Right lobe of liver (tissue), 6 donors: Measurements from ENCODE around the gene THSD7B. TPM values are rescaled to one million over a fixed set of nuclear protein-coding genes. Genes with fewer than 3 reads are reported as not detected.

Experiments used
- ATAC-seq, 4 donors: fragments of 200-7000 bp; cut with Tn5 transposase; one replicate each; pipeline ENCODE4 v1.9.1; 2020; ENCODE audit warnings: mild to moderate bottlenecking in 4 of 4, moderate library complexity in 4 of 4
- DNase-seq, 3 donors: peaks; one replicate each; pipeline ENCODE4 v3.0.0-alpha.2; 2020
- H3K27ac ChIP-seq, 3 donors: fragments of 200-600 bp; one replicate each; pipeline ENCODE4 v1.8.0; 2022
- H3K27me3 ChIP-seq, 2 donors: fragments of 200-600 bp; one replicate each; pipeline ENCODE4 v1.8.0; 2022
- H3K36me3 ChIP-seq, 4 donors: fragments of 200-600 bp; sonication (generic) in 1 of 4; one replicate each; pipeline versions ENCODE4 v1.5.1 to v1.8.0; 2017 to 2022; ENCODE audit warnings: control low read depth in 1 of 4
- H3K4me1 ChIP-seq, 4 donors: fragments of 200-600 bp; sonication (generic) in 1 of 4; one replicate each; pipeline versions ENCODE4 v1.5.1 to v1.8.0; 2017 to 2022; ENCODE audit warnings: control low read depth in 1 of 4
- H3K4me3 ChIP-seq, 3 donors: fragments of 200-600 bp; one replicate each; pipeline ENCODE4 v1.8.0; 2022
- H3K9me3 ChIP-seq, 4 donors: fragments of 200-600 bp; sonication (generic) in 1 of 4; one replicate each; pipeline versions ENCODE4 v1.5.1 to v1.8.0; 2017 to 2022; ENCODE audit warnings: control low read depth in 1 of 4
- POLR2A ChIP-seq: fragments of 450-650 bp; IDR thresholded peaks from one replicate; pipeline ENCODE4 v1.6.1; 2017; ENCODE audit warnings: antibody characterized with exemption, mild to moderate bottlenecking
- WGBS: methylation state at CpG from one replicate; pipeline ENCODE4 v1.1.6; 2018; ENCODE audit warnings: low coverage, low lambda C conversion rate; ENCODE audit not compliant: insufficient coverage; ENCODE audit errors: missing lambda C conversion rate; 5-methylcytosine and 5-hydroxymethylcytosine counted together
- intact Hi-C, 2 donors: fragments of 100-400 bp; cut with DNase I; formaldehyde crosslinking; loops; one replicate each; pipeline versions ENCODE4 v1.11.2 to v1.14.1; 2022
- total RNA-seq, 6 experiments: library from RNA; depleted of rRNA in 2 of 6; stranded (reverse); fragments of >200 nt in 2 of 6; fragmentation: NEBNext Ultra II Directional in 3 of 6; extraction: Animal tissue kit (Norgen Biotek cat#: 25700) in 3 of 6; gene quantifications; one replicate each; pipeline versions ENCODE4 v1.1.0 to v1.2.4, GENCODE V29; 2016 to 2023
- TF ChIP-seq, protein P1 (sequence below), 4 donors: fragments of 200-600 bp in 3 of 4; fragments of 450-650 bp in 1 of 4; IDR thresholded peaks; one replicate each; pipeline versions ENCODE4 v1.5.1 to v1.8.0; 2016 to 2022; ENCODE audit warnings: antibody characterized with exemption in 4 of 4, mild to moderate bottlenecking in 2 of 4
- donor health status: DM: no; HTN: yes; CAD: no.
- donor health status: DM: no; HTN: no; CAD: no.
- donor health status: DM: no; HTN: no; CAD: no.
- donor health status: DM: no; HTN: yes; CAD: no.
- donor health status: DM: no; HTN: yes; CAD: no.

THSD7B gene
- total RNA-seq, 6 experiments from 2014 or later: 0.07 to 0.89 (median 0.24) TPM

- DNase-seq: no peak
- intact Hi-C loops: no loop called here
- no peaks in the 10 kb centered on the region for H3K9me3 ChIP-seq
- H3K36me3 ChIP-seq: no peaks in the 10 kb centered on the region
- TF ChIP-seq POLR2A: no peak
- TF ChIP-seq, protein P1, sequence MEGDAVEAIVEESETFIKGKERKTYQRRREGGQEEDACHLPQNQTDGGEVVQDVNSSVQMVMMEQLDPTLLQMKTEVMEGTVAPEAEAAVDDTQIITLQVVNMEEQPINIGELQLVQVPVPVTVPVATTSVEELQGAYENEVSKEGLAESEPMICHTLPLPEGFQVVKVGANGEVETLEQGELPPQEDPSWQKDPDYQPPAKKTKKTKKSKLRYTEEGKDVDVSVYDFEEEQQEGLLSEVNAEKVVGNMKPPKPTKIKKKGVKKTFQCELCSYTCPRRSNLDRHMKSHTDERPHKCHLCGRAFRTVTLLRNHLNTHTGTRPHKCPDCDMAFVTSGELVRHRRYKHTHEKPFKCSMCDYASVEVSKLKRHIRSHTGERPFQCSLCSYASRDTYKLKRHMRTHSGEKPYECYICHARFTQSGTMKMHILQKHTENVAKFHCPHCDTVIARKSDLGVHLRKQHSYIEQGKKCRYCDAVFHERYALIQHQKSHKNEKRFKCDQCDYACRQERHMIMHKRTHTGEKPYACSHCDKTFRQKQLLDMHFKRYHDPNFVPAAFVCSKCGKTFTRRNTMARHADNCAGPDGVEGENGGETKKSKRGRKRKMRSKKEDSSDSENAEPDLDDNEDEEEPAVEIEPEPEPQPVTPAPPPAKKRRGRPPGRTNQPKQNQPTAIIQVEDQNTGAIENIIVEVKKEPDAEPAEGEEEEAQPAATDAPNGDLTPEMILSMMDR (IDR thresholded peaks at IDR 0.05): no peak
- no peaks in the 10 kb centered on the region for H3K27me3 ChIP-seq
- no peak overlapping the region for H3K27ac ChIP-seq
- WGBS: 55% methylated on average over 2 of the region's 2 CpGs
- ATAC-seq: no peak
- no peaks in the 10 kb centered on the region for H3K4me1 ChIP-seq
- no peak overlapping the region for H3K4me3 ChIP-seq
Measured at GRCh38 chr2:137187216-137187615, 421.9 kb downstream of the THSD7B start.

DNA sequence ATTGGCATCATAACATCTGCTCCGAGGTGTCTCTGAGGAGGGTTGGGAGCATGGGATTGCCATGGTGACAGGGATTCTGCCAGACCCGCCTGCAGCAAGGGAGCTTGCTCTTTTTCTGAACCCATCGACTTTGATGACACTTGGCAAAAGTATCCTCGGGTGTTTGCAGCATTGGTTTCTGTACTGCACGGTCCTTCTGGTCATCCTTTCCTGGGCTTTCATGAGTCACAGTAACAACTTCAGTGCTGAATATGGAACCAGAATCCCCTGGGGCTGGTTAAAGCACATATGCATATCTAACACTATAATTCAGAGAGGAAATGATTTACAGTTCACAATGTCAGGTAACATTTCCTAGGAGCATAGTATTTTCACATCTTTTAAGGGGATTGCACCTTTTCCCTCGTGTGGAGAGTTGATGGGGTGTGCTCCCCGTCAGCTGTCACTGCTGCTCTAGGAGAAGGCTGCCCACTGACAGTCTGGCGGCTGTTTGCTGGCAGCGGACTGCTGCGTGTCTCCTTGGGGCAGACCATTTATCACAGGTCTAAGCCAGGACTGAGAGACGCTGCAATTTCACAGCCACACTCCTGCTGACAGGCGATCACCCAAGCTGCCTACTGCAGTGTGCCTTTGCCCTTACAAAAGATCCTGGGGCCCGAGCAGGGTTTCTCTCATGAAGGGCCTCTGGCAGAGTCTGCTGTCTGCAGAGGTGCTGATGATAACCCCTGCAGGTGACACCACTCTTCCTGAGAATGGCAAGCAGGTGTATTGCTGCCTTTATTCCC lies 425.3 kb downstream of the THSD7B start:
- no peak overlapping the region for H3K27ac ChIP-seq
- DNase-seq (no peak), ATAC-seq (no peak)
- intact Hi-C loops: no loop called here
- no peaks in the 10 kb centered on the region for H3K27me3 ChIP-seq
- TF ChIP-seq POLR2A: no peak
- TF ChIP-seq, protein P1 (IDR thresholded peaks at IDR 0.05): no peak
- no peaks in the 10 kb centered on the region for H3K9me3 ChIP-seq
- no peak overlapping the region for H3K4me3 ChIP-seq
- no peaks in the 10 kb centered on the region for H3K36me3 ChIP-seq
- 54% methylated on average over 7 of the region's 13 CpGs for WGBS
- H3K4me1 ChIP-seq: no peaks in the 10 kb centered on the region

- intact Hi-C loops: no loop called here
- DNase-seq: no peak
Measured at GRCh38 chr2:137192366-137193310, 427.3 kb downstream of the THSD7B start.

GRCh38 chr2:137193401-137193800 lies 428.1 kb downstream of the THSD7B start:
- Histone ChIP-seq H3K4me1 (no peaks in the 10 kb centered on the region), H3K4me3 (no peak overlapping the region), H3K27me3 (no peaks in the 10 kb centered on the region), H3K36me3 (no peaks in the 10 kb centered on the region), H3K9me3 (no peaks in the 10 kb centered on the region), H3K27ac (no peak overlapping the region)
- WGBS: 74% methylated on average over 3 of the region's 3 CpGs
- intact Hi-C loops: no loop called here
- ATAC-seq (no peak), DNase-seq (no peak)
- TF ChIP-seq POLR2A: no peak
- TF ChIP-seq, protein P1 (IDR thresholded peaks at IDR 0.05): no peak

More at GRCh38 chr2:137192366-137193310, 427.3 kb downstream of the THSD7B start:
- H3K4me1 ChIP-seq: no peaks in the 10 kb centered on the region
- no peak overlapping the region for H3K27ac ChIP-seq
- H3K27me3 ChIP-seq: no peaks in the 10 kb centered on the region
- ATAC-seq: peak in 1 of 4 donors; percentile 21
- WGBS: 28% methylated on average over 6 of the region's 6 CpGs
- H3K4me3 ChIP-seq: no peak overlapping the region
- H3K9me3 ChIP-seq: no peaks in the 10 kb centered on the region
- H3K36me3 ChIP-seq: no peaks in the 10 kb centered on the region
- TF ChIP-seq, protein P1 (IDR thresholded peaks at IDR 0.05): no peak
- no peak for TF ChIP-seq POLR2A
